ENCODE data around the gene GSDMA. TPM values are rescaled to one million over a fixed set of nuclear protein-coding genes. Genes with fewer than 3 reads are reported as not detected.

GSDMA gene
- total RNA-seq, 1 donor from 2014 or later, result not detected

DNA sequence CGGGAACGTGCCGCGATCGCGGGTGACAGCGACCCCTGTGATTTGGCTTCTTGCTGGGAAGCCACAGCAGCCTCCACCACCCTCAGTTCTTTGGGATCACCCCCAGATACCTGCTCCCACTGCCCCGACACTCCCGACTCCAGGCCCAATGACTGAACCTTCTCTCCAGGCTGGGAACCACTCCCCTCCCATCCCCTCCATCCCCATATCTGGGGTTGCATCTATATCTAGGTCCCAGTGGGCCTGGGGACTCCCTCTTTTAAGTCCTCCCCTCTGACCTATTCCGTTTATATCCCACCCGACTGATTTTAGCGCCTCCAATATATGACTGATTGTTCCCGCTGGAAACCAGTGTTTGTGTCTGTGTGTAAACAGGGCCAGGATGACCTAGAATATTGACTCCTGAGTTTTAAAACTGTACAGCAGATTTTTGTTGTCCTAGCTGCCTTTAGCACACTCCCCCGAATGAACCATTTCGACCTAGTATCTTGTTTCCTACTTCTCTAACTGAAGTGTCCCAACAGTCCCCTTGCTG is 18.5 kb downstream of the GSDMA start:
- Mint-ChIP-seq H3K4me3 (peak overlapping the region; percentile 88), H3K9me3 (no peaks in the 10 kb centered on the region), H3K27ac (ENCODE audit: unreplicated experiment) (peak overlapping the region; percentile 92), H3K27me3 (ENCODE audit: low read depth) (peaks cover 14% of the 10 kb centered on the region), H3K36me3 (ENCODE audit: low read depth) (peaks cover under 1% of the 10 kb centered on the region), H3K4me1 (peaks cover 24% of the 10 kb centered on the region)
- TF ChIP-seq, protein P1, sequence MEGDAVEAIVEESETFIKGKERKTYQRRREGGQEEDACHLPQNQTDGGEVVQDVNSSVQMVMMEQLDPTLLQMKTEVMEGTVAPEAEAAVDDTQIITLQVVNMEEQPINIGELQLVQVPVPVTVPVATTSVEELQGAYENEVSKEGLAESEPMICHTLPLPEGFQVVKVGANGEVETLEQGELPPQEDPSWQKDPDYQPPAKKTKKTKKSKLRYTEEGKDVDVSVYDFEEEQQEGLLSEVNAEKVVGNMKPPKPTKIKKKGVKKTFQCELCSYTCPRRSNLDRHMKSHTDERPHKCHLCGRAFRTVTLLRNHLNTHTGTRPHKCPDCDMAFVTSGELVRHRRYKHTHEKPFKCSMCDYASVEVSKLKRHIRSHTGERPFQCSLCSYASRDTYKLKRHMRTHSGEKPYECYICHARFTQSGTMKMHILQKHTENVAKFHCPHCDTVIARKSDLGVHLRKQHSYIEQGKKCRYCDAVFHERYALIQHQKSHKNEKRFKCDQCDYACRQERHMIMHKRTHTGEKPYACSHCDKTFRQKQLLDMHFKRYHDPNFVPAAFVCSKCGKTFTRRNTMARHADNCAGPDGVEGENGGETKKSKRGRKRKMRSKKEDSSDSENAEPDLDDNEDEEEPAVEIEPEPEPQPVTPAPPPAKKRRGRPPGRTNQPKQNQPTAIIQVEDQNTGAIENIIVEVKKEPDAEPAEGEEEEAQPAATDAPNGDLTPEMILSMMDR (conservative IDR thresholded peaks at IDR 0.05), result no peak
- DNase-seq (ENCODE audit: low read depth, low spot score), result no peak

DNA sequence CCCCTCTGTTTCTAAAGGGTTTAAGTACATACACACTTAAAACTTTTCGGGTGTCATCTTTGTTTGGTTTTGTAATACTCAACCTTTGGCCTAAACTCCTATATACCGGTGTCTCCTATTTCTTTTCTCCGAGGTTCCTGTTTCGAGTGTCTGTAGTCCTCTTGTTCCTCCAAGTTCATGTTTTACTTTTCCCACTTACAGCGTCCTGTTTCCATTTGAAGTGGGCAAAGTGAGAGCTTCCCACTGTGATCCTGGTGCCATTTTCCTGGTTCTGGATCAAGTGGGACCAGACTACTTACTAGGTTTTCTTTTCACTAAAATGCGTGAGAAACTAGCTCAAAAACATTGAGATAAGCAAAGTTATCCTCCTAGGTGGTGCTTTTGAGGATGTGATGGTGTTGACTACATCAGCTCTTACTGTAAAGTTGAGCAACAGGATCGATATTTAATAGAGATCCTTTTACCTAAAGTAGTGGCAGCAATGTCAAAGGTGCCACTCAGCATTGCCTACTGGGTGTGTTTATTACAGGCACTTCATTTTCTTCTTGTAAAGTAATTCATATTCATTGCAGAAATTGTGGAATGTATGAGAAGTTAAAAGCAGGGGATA is 19.1 kb downstream of the GSDMA start:
- Mint-ChIP-seq H3K4me3 (peak overlapping the region; percentile 88), H3K27me3 (ENCODE audit: low read depth) (peaks cover 9% of the 10 kb centered on the region), H3K27ac (ENCODE audit: unreplicated experiment) (peak overlapping the region; percentile 92), H3K4me1 (peaks cover 24% of the 10 kb centered on the region), H3K9me3 (no peaks in the 10 kb centered on the region), H3K36me3 (ENCODE audit: low read depth) (peaks cover 3% of the 10 kb centered on the region)
- DNase-seq (ENCODE audit: low read depth, low spot score), result no peak
- TF ChIP-seq, protein P1 (conservative IDR thresholded peaks at IDR 0.05), result no peak

DNA sequence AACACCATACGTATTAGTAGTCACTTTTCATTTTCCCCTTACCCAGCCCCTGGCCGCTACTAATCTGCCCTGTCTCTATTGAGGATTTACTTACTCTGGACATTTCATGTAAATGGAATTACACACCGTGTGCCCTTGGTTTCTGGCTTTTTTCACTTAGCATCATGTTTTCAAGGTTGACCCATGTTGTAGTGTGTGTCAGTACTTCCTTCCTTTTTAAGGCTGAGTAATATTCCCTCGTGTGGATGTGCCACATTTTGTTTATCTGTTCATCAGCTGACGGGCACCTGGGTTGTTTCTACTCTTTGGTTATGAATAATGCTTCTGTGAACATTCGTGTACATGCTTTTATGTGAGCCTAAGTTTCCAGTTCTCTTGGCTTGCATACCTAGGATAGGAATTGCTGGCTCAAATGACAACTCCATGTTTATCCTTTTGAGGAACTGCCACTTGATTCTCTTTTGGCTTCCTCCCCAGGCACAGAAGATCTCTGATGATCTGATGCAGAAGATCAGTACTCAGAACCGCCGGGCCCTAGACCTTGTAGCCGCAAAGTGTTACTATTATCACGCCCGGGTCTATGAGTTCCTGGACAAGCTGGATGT is 25.5 kb downstream of the GSDMA start:
- DNase-seq (ENCODE audit: low read depth, low spot score), result no peak
- no peaks in the 10 kb centered on the region for H3K4me1 Mint-ChIP-seq
- H3K9me3 Mint-ChIP-seq, result no peaks in the 10 kb centered on the region
- H3K4me3 Mint-ChIP-seq, result no peak overlapping the region
- no peaks in the 10 kb centered on the region for H3K27me3 Mint-ChIP-seq (ENCODE audit: low read depth)
- no peak overlapping the region for H3K27ac Mint-ChIP-seq (ENCODE audit: unreplicated experiment)
- TF ChIP-seq, protein P1 (conservative IDR thresholded peaks at IDR 0.05), result no peak
- peaks cover 30% of the 10 kb centered on the region for H3K36me3 Mint-ChIP-seq (ENCODE audit: low read depth)

DNA sequence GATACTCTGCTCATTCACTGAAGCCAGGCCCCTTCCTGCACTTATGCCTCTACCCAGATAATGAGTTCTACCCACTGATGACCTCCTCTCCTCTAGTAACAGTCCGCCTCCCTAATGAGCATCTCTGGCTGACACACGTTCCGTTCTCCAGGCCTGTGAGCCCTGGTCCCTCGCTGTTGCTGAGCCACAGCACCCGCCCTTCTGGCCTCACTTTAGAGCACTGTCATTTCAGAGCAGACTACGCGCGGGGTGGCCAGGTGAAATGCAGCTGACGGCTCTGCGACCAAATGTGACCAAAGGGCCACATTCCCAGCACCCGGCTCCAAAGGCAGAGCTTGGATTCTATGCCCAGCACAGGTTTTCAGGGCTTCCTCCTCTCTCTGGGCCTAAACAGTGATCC is 31.6 kb downstream of the GSDMA start:
- no peak for DNase-seq (ENCODE audit: low read depth, low spot score)
- no peaks in the 10 kb centered on the region for H3K4me1 Mint-ChIP-seq
- no peak overlapping the region for H3K27ac Mint-ChIP-seq (ENCODE audit: unreplicated experiment)
- TF ChIP-seq, protein P1 (conservative IDR thresholded peaks at IDR 0.05), result no peak
- no peaks in the 10 kb centered on the region for H3K27me3 Mint-ChIP-seq (ENCODE audit: low read depth)
- no peaks in the 10 kb centered on the region for H3K9me3 Mint-ChIP-seq
- H3K4me3 Mint-ChIP-seq, result no peak overlapping the region
- peaks cover 27% of the 10 kb centered on the region for H3K36me3 Mint-ChIP-seq (ENCODE audit: low read depth)

DNA sequence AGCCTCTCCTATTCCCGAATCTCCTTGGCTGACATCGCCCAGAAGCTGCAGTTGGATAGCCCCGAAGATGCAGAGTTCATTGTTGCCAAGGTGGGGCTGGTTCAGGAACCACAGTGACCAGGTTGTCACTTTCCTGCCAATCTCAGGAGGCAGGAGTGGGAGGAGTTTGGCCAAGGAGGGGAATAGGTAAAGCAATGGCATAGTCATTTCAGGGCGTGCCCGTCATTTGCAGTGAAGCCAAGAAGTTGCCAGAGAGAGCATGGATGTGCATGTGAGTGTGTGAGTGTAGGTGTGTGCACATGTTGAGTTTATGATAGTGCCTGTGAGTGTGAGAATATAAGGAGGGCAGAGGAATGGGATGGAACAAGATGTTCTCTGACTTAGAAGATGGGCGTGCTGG is 32.6 kb downstream of the GSDMA start:
- TF ChIP-seq, protein P1 (conservative IDR thresholded peaks at IDR 0.05), result no peak
- Mint-ChIP-seq H3K27me3 (ENCODE audit: low read depth) (no peaks in the 10 kb centered on the region), H3K4me1 (no peaks in the 10 kb centered on the region), H3K27ac (ENCODE audit: unreplicated experiment) (no peak overlapping the region), H3K36me3 (ENCODE audit: low read depth) (peaks cover 24% of the 10 kb centered on the region), H3K9me3 (no peaks in the 10 kb centered on the region), H3K4me3 (no peak overlapping the region)
- no peak for DNase-seq (ENCODE audit: low read depth, low spot score)
